Esophagus squamous epithelium (tissue), 4 donors: ENCODE results near the gene CORT.

Source experiments
- CTCF ChIP-seq, 6 experiments: fragments of 450-650 bp in 4 of 6; fragments of 200-600 bp in 2 of 6; sonication (generic) in 2 of 6; IDR thresholded peaks; one replicate each; pipeline ENCODE4 v1.5.1; 2016 to 2019; ENCODE audit warnings: antibody characterized with exemption in 6 of 6, mild to moderate bottlenecking in 4 of 6, moderate library complexity in 4 of 6
- POLR2A ChIP-seq, 4 donors: fragments of 450-650 bp; IDR thresholded peaks; one replicate each; pipeline ENCODE4 v1.6.1; 2017; ENCODE audit warnings: antibody characterized with exemption in 4 of 4, mild to moderate bottlenecking in 4 of 4, moderate library complexity in 3 of 4

GRCh38 chr1:10498231-10498630 lies 48.4 kb downstream of the CORT start:
- TF ChIP-seq CTCF (IDR thresholded peaks at IDR 0.05) (no peak), POLR2A (IDR thresholded peaks at IDR 0.05) (no peak)
